H1 (cell line): ENCODE measurements around the gene JAKMIP2. TPM values are rescaled to one million over a fixed set of nuclear protein-coding genes. Genes with fewer than 3 reads are reported as not detected.

Experiments used
- CTCF ChIA-PET: fragments of 300-600 bp; sonication (Branson Sonifier 250); formaldehyde crosslinking; loops from one replicate; lab custom pipeline; 2021; ENCODE audit not compliant: partially characterized antibody; lab: Charles Lee
- POLR2A ChIA-PET: fragments of 300-600 bp; sonication (Branson Sonifier 250); formaldehyde crosslinking; loops from one replicate; lab custom pipeline; 2021; ENCODE audit warnings: inconsistent platforms; ENCODE audit not compliant: partially characterized antibody; lab: Charles Lee
- DNase-seq, 2 experiments: peaks; one replicate each; pipeline versions ENCODE4 v3.0.0 to v3.0.0-alpha.2; 2010 to 2022; ENCODE audit warnings: low spot score in 2 of 2, low read depth in 1 of 2, mixed read lengths in 1 of 2
- FAIRE-seq: peaks from 2 replicates; lab custom pipeline; 2011; peaks lifted over from hg19 to GRCh38; lab: Jason Lieb, UNC
- H2AFZ ChIP-seq: 2 replicates; pipeline ENCODE4 v1.8.1; 2012; ENCODE audit warnings: low read length, inconsistent platforms
- H2AK5ac ChIP-seq: 2 replicates; pipeline ENCODE4 v1.6.1; 2013; ENCODE audit warnings: low read depth, low read length
- H2BK120ac ChIP-seq: replicated peaks from 2 replicates; pipeline ENCODE3; 2013; ENCODE audit warnings: low read depth, low read length, inconsistent platforms
- H2BK12ac ChIP-seq: 2 replicates; pipeline ENCODE4 v1.6.1; 2013; ENCODE audit warnings: low read depth, low read length
- H2BK15ac ChIP-seq: 2 replicates; pipeline ENCODE4 v1.6.1; 2013; ENCODE audit warnings: low read length
- H2BK20ac ChIP-seq: 2 replicates; pipeline ENCODE4 v1.6.1; 2013; ENCODE audit warnings: low read length
- H2BK5ac ChIP-seq: 2 replicates; pipeline ENCODE4 v1.6.1; 2013; ENCODE audit warnings: low read depth, low read length
- H3K14ac ChIP-seq: 2 replicates; pipeline ENCODE4 v1.6.1; 2013; ENCODE audit warnings: inconsistent platforms; ENCODE audit not compliant: insufficient read length
- H3K18ac ChIP-seq: 2 replicates; pipeline ENCODE4 v1.6.1; 2013; ENCODE audit warnings: low read length; ENCODE audit errors: extremely low read depth
- H3K23ac ChIP-seq: 2 replicates; pipeline ENCODE4 v1.6.1; 2013; ENCODE audit warnings: inconsistent platforms; ENCODE audit not compliant: insufficient read length
- H3K23me2 ChIP-seq: 2 replicates; pipeline ENCODE4 v1.6.1; 2013; ENCODE audit warnings: low read depth, low read length
- H3K27ac ChIP-seq: 2 replicates; pipeline ENCODE4 v1.6.1; 2011; ENCODE audit warnings: low read depth, low read length, inconsistent platforms
- H3K27me3 ChIP-seq, 4 experiments: replicated peaks in 1 of 4; 1 replicate in 1 of 4; 2 replicates in 3 of 4; pipeline versions ENCODE4 v1.6.1 to v1.8.1; 2011 to 2013; ENCODE audit warnings: low read length in 3 of 4, mild to moderate bottlenecking in 3 of 4, inconsistent platforms in 2 of 4, mixed read lengths in 2 of 4, moderate library complexity in 1 of 4; ENCODE audit not compliant: control insufficient read depth in 3 of 4, insufficient read depth in 3 of 4; ENCODE audit errors: extremely low read depth in 1 of 4
- H3K36me3 ChIP-seq, 4 experiments: 2 replicates each; pipeline versions ENCODE4 v1.6.1 to v1.8.1; 2011 to 2013; ENCODE audit warnings: mild to moderate bottlenecking in 4 of 4, low read length in 3 of 4, moderate library complexity in 2 of 4, control low read depth in 1 of 4, inconsistent platforms in 1 of 4; ENCODE audit not compliant: insufficient read depth in 4 of 4, control insufficient read depth in 2 of 4
- H3K4ac ChIP-seq: replicated peaks from 2 replicates; pipeline ENCODE3; 2013; ENCODE audit warnings: low read length, low read depth, mixed read lengths, inconsistent platforms; ENCODE audit not compliant: insufficient read length
- H3K4me1 ChIP-seq, 4 experiments: replicated peaks in 1 of 4; 1 replicate in 1 of 4; 2 replicates in 3 of 4; pipeline versions ENCODE4 v1.6.1 to v1.8.1; 2011 to 2013; ENCODE audit warnings: low read length in 3 of 4, inconsistent platforms in 2 of 4, mixed read lengths in 1 of 4; ENCODE audit not compliant: insufficient read depth in 4 of 4, control insufficient read depth in 3 of 4
- H3K4me2 ChIP-seq, 2 experiments: 2 replicates each; pipeline versions ENCODE4 v1.6.1 to v1.8.1; 2011 to 2013; ENCODE audit warnings: low read depth in 2 of 2, low read length in 2 of 2, control low read depth in 1 of 2, inconsistent platforms in 1 of 2, mild to moderate bottlenecking in 1 of 2; ENCODE audit not compliant: insufficient read depth in 1 of 2
- H3K4me3 ChIP-seq, 4 experiments: fragments of 200-600, 300-600 bp in 1 of 4; sonication (generic), shearing (Covaris generic), sonication (Bioruptor Twin) in 1 of 4; 2 replicates each; pipeline versions ENCODE4 v1.5.1 to v1.8.1; 2011 to 2016; ENCODE audit warnings: low read length in 4 of 4, low read depth in 3 of 4, control low read depth in 2 of 4, inconsistent platforms in 2 of 4, mild to moderate bottlenecking in 2 of 4, mixed read lengths in 1 of 4, moderate library complexity in 1 of 4; ENCODE audit not compliant: insufficient read depth in 2 of 4; ENCODE audit errors: extremely low read depth in 1 of 4
- H3K56ac ChIP-seq: replicated peaks from 2 replicates; pipeline ENCODE3; 2013; ENCODE audit warnings: low read depth, mild to moderate bottlenecking, mixed read lengths, low read length, inconsistent platforms; ENCODE audit not compliant: insufficient read length
- H3K79me1 ChIP-seq: 2 replicates; pipeline ENCODE4 v1.6.1; 2013; ENCODE audit warnings: low read depth, low read length, control low read depth
- H3K79me2 ChIP-seq, 2 experiments: 2 replicates each; pipeline versions ENCODE4 v1.6.1 to v1.8.1; 2012 to 2013; ENCODE audit warnings: low read length in 2 of 2, mild to moderate bottlenecking in 2 of 2, inconsistent platforms in 1 of 2; ENCODE audit not compliant: insufficient read depth in 2 of 2, control insufficient read depth in 1 of 2
- H3K9ac ChIP-seq, 4 experiments: replicated peaks in 1 of 4; 1 replicate in 1 of 4; 2 replicates in 3 of 4; pipeline versions ENCODE4 v1.6.1 to v1.8.1; 2011 to 2013; ENCODE audit warnings: low read depth in 3 of 4, low read length in 3 of 4, control low read depth in 2 of 4, mild to moderate bottlenecking in 2 of 4, moderate library complexity in 2 of 4, inconsistent platforms in 1 of 4; ENCODE audit errors: extremely low read depth in 1 of 4
- H3K9me3 ChIP-seq, 2 experiments: 2 replicates each; pipeline versions ENCODE4 v1.6.1 to v1.8.1; 2012 to 2013; ENCODE audit warnings: mild to moderate bottlenecking in 2 of 2, moderate library complexity in 2 of 2, control low read depth in 1 of 2, inconsistent platforms in 1 of 2, low read depth in 1 of 2, low read length in 1 of 2, mixed read lengths in 1 of 2; ENCODE audit not compliant: insufficient read depth in 2 of 2
- H4K20me1 ChIP-seq, 2 experiments: replicated peaks in 1 of 2; 2 replicates each; pipeline versions ENCODE3 to v1.8.1; 2011 to 2013; ENCODE audit warnings: inconsistent platforms in 2 of 2, low read length in 2 of 2, mild to moderate bottlenecking in 1 of 2; ENCODE audit not compliant: insufficient read depth in 2 of 2, control insufficient read depth in 1 of 2
- H4K5ac ChIP-seq: 2 replicates; pipeline ENCODE4 v1.6.1; 2013; ENCODE audit warnings: low read length, low read depth, mixed read lengths, inconsistent platforms; ENCODE audit not compliant: insufficient read length
- H4K8ac ChIP-seq: 2 replicates; pipeline ENCODE4 v1.8.0; 2013; ENCODE audit warnings: mild to moderate bottlenecking, moderate library complexity, low read length, inconsistent platforms; ENCODE audit not compliant: insufficient read depth; ENCODE audit errors: extremely low read depth
- H4K91ac ChIP-seq: replicated peaks from 2 replicates; pipeline ENCODE3; 2013; ENCODE audit warnings: low read length, mixed read lengths, inconsistent platforms; ENCODE audit not compliant: insufficient read length
- CBX5 ChIP-seq: fragments of 300-800, 300-1000 bp; sonication (generic); IDR thresholded peaks from 2 replicates; pipeline ENCODE4 v1.7.1; 2016; ENCODE audit warnings: antibody characterized with exemption, low read length, low read depth
- CHD2 ChIP-seq: IDR thresholded peaks from 2 replicates; pipeline ENCODE4 v1.6.1; 2012; ENCODE audit warnings: low read length, improper control_type of control experiment
- CREB1 ChIP-seq: IDR thresholded peaks from 2 replicates; pipeline ENCODE4 v1.6.1; 2012; ENCODE audit warnings: inconsistent platforms
- E2F6 ChIP-seq: IDR thresholded peaks from 2 replicates; pipeline ENCODE4 v1.6.1; 2012; ENCODE audit warnings: inconsistent platforms
- GABPA ChIP-seq: IDR thresholded peaks from 2 replicates; pipeline ENCODE4 v1.6.1; 2011; ENCODE audit warnings: mild to moderate bottlenecking, low read length, moderate library complexity, borderline replicate concordance; ENCODE audit not compliant: insufficient read depth
- JUND ChIP-seq: IDR thresholded peaks from 2 replicates; pipeline ENCODE4 v1.6.1; 2011; ENCODE audit warnings: mild to moderate bottlenecking, improper control_type of control experiment, low read length
- KDM1A ChIP-seq: fragments of 200-600, 300-600 bp; sonication (generic); IDR thresholded peaks from 2 replicates; pipeline ENCODE4 v1.7.1; 2016; ENCODE audit warnings: mild to moderate bottlenecking, low read length, borderline replicate concordance
- MAX ChIP-seq: IDR thresholded peaks from 2 replicates; pipeline ENCODE4 v1.6.1; 2012; ENCODE audit warnings: inconsistent platforms
- NANOG ChIP-seq: IDR thresholded peaks from 2 replicates; pipeline ENCODE4 v1.6.1; 2011; ENCODE audit warnings: low read length, low read depth, mild to moderate bottlenecking, inconsistent platforms; ENCODE audit not compliant: insufficient read depth, poor library complexity, severe bottlenecking
- SIRT6 ChIP-seq: IDR thresholded peaks from one replicate; pipeline ENCODE4 v1.7.1; 2012; ENCODE audit warnings: low read length, inconsistent platforms
- SP1 ChIP-seq: IDR thresholded peaks from 2 replicates; pipeline ENCODE4 v1.6.1; 2011; ENCODE audit warnings: low read depth, low read length
- SP4 ChIP-seq: IDR thresholded peaks from 2 replicates; pipeline ENCODE4 v1.6.1; 2012; ENCODE audit warnings: low read length, inconsistent platforms
- USF2 ChIP-seq: IDR thresholded peaks from 2 replicates; pipeline ENCODE4 v1.6.1; 2011; ENCODE audit warnings: low read length, improper control_type of control experiment
- WGBS, 2 experiments: shearing (Covaris generic) in 1 of 2; methylation state at CpG; one replicate each; pipeline versions ENCODE4 v1.1.6 to v1.1.7; 2013 to 2015; ENCODE audit warnings: low lambda C conversion rate in 2 of 2, mixed read lengths in 2 of 2, inconsistent platforms in 1 of 2, low coverage in 1 of 2, missing lambda C conversion rate in 1 of 2; ENCODE audit not compliant: insufficient replicate concordance in 2 of 2, insufficient coverage in 1 of 2, insufficient read length in 1 of 2; ENCODE audit errors: extremely low coverage in 1 of 2, missing lambda C conversion rate in 1 of 2; 5-methylcytosine and 5-hydroxymethylcytosine counted together
- polyA plus RNA-seq, 7 experiments: library from polyadenylated mRNA; depleted of rRNA in 3 of 7; stranded (reverse) in 5 of 7; unstranded in 2 of 7; fragments of >200 nt in 5 of 7; fragments of 200-250 nt in 2 of 7; gene quantifications; 1 replicate in 5 of 7; 2 replicates in 1 of 7; 4 replicates in 1 of 7; pipeline versions ENCODE4 v1.2.1 to v1.2.3, GENCODE V29; 2011 to 2013; ENCODE audit warnings: missing spikeins in 2 of 7, mixed read lengths in 2 of 7
- total RNA-seq: library from RNA; stranded (reverse); fragmentation: NEBNext Ultra II Directional; extraction: Animal tissue kit (Norgen Biotek cat#: 25700); gene quantifications from 2 replicates; pipeline ENCODE4 v1.2.1, GENCODE V29; 2021

Gene JAKMIP2
- total and polyA plus RNA-seq, 2 of the 8 experiments (the other 6 are each of a cell fraction or from before 2014, with no cell fraction given) = 2.4 to 13.6 TPM

- no peak overlapping the region for H3K9ac ChIP-seq
- no peak overlapping the region for H4K8ac ChIP-seq
- no peak overlapping the region for H4K5ac ChIP-seq
- peak overlapping the region; percentile 19; the same call in 1 of the 2 replicates for H2BK5ac ChIP-seq
- H3K56ac ChIP-seq = no peak overlapping the region
- H2AFZ ChIP-seq = no peak overlapping the region
- ChIA-PET POLR2A (interaction anchor here (1.3 to 1.9 kb wide), 2 partner anchors 10 to 17 kb away, joined by 3 to 5 read pairs; no protein-coding TSS in a partner anchor), CTCF (interaction anchor here (1.1 to 2.5 kb wide), 4 partner anchors 8 to 43 kb away, joined by 4 to 14 read pairs (median 6); no protein-coding TSS in a partner anchor)
- H4K91ac ChIP-seq = no peak overlapping the region
- H3K27me3 ChIP-seq = no peaks in the 10 kb centered on the region
- H2BK15ac ChIP-seq = no peak overlapping the region
- H3K4me1 ChIP-seq = no peaks in the 10 kb centered on the region
- no peak for DNase-seq
- no peak overlapping the region for H2BK120ac ChIP-seq
- H2AK5ac ChIP-seq = no peak overlapping the region
- no peaks in the 10 kb centered on the region for H4K20me1 ChIP-seq
- H3K23ac ChIP-seq = no peak overlapping the region
- H3K4me3 ChIP-seq = no peak overlapping the region
- H3K4ac ChIP-seq = no peak overlapping the region
- no peak overlapping the region for H3K18ac ChIP-seq
- peaks cover 6 to 26% (median 10%) of the 10 kb centered on the region in 4 experiments for H3K36me3 ChIP-seq
- peaks cover 2% of the 10 kb centered on the region; the same call in 1 of the 2 replicates for H3K79me1 ChIP-seq
- H2BK12ac ChIP-seq = no peak overlapping the region
- no peaks in the 10 kb centered on the region for H3K79me2 ChIP-seq
- no peak overlapping the region for H3K14ac ChIP-seq
- no peaks in the 10 kb centered on the region for H3K9me3 ChIP-seq
- 88% methylated on average over 6 of the region's 6 CpGs; no CpG with 5 or more reads in 1 of the 2 experiments for WGBS, 2 experiments
- no peak overlapping the region for H3K4me2 ChIP-seq
- FAIRE-seq = no peak
- no peak overlapping the region for H3K27ac ChIP-seq
- no peaks in the 10 kb centered on the region for H3K23me2 ChIP-seq
- no peak overlapping the region for H2BK20ac ChIP-seq
- TF ChIP-seq CREB1 (no peak), USF2 (no peak), SIRT6 (no peak), CHD2 (no peak), E2F6 (no peak), CBX5 (no peak), NANOG (no peak), MAX (no peak), SP4 (no peak), KDM1A (no peak), GABPA (no peak), JUND (no peak), SP1 (no peak)
Measured at GRCh38 chr5:147671365-147671764, 111.2 kb downstream of the JAKMIP2 start.
